ENCODE data around the gene APOBEC3C.
"Not testable (repeated sequence)": the region's sequence is repeated elsewhere in the genome, so short reads cannot be mapped to it uniquely, and the experiment has no call there.

The APOBEC3C gene

GRCh38 chr22:39041908-39042307, 27.9 kb downstream of the APOBEC3C start:
- H3K36me3 ChIP-seq (ENCODE audit: control insufficient read depth, low read length) = no peaks in the 10 kb centered on the region
- no peaks in the 10 kb centered on the region for H3F3A ChIP-seq (ENCODE audit: control insufficient read depth, insufficient read depth)
- no peak overlapping the region for H3K27ac ChIP-seq (ENCODE audit: low read depth, low read length)
- TF ChIP-seq CTCF (IDR thresholded peaks at IDR 0.05; ENCODE audit: low read depth, low read length, poor library complexity, severe bottlenecking) (no peak), EZH2phosphoT487 (IDR thresholded peaks at IDR 0.05; ENCODE audit: borderline replicate concordance, low read length) (no peak)
- no peaks in the 10 kb centered on the region for H4K20me1 ChIP-seq (ENCODE audit: control insufficient read depth, insufficient read depth, low read depth, low read length)
- no peaks in the 10 kb centered on the region for H3K9me3 ChIP-seq (ENCODE audit: control insufficient read depth, insufficient read depth, low read length)
- H3K27me3 ChIP-seq (ENCODE audit: control insufficient read depth, low read length) = no peaks in the 10 kb centered on the region
- peaks cover 26% of the 10 kb centered on the region for H3K4me1 ChIP-seq (ENCODE audit: control insufficient read depth, low read length)
- peak overlapping the region; percentile 67 for H3K4me2 ChIP-seq (ENCODE audit: low read length)
- H3K9me2 ChIP-seq (replicated peaks; ENCODE audit: control insufficient read depth, low read length) = no peaks in the 10 kb centered on the region
- no peak overlapping the region for H3K4me3 ChIP-seq (ENCODE audit: low read length)
- no peaks in the 10 kb centered on the region; the same call in 1 of the 2 replicates for H3K79me2 ChIP-seq (ENCODE audit: control insufficient read depth, low read length)

- H3K36me3 ChIP-seq (ENCODE audit: control insufficient read depth, low read length); H3F3A ChIP-seq (ENCODE audit: control insufficient read depth, insufficient read depth); H3K79me2 ChIP-seq (ENCODE audit: control insufficient read depth, low read length); H3K4me2 ChIP-seq (ENCODE audit: low read length); H3K9me2 ChIP-seq (replicated peaks; ENCODE audit: control insufficient read depth, low read length); H3K27ac ChIP-seq (ENCODE audit: low read depth, low read length); H3K27me3 ChIP-seq (ENCODE audit: control insufficient read depth, low read length); H3K9me3 ChIP-seq (ENCODE audit: control insufficient read depth, insufficient read depth, low read length); H3K4me3 ChIP-seq (ENCODE audit: low read length); H4K20me1 ChIP-seq (ENCODE audit: control insufficient read depth, insufficient read depth, low read depth, low read length): not testable (repeated sequence)
- H3K4me1 ChIP-seq (ENCODE audit: control insufficient read depth, low read length) = peaks cover 26% of the 10 kb centered on the region
Measured at GRCh38 chr22:39043063-39043462, 29.0 kb downstream of the APOBEC3C start.

GRCh38 chr22:39045136-39045535, 31.1 kb downstream of the APOBEC3C start:
- peaks cover 19% of the 10 kb centered on the region for H3K4me1 ChIP-seq (ENCODE audit: control insufficient read depth, low read length)
- not testable (repeated sequence) for H3K9me3 ChIP-seq (ENCODE audit: control insufficient read depth, insufficient read depth, low read length); H3K9me2 ChIP-seq (replicated peaks; ENCODE audit: control insufficient read depth, low read length); H3K4me3 ChIP-seq (ENCODE audit: low read length); H3K36me3 ChIP-seq (ENCODE audit: control insufficient read depth, low read length); H3K27me3 ChIP-seq (ENCODE audit: control insufficient read depth, low read length); H3K79me2 ChIP-seq (ENCODE audit: control insufficient read depth, low read length); H4K20me1 ChIP-seq (ENCODE audit: control insufficient read depth, insufficient read depth, low read depth, low read length); H3K27ac ChIP-seq (ENCODE audit: low read depth, low read length); H3K4me2 ChIP-seq (ENCODE audit: low read length); H3F3A ChIP-seq (ENCODE audit: control insufficient read depth, insufficient read depth)

- H3K9me2 ChIP-seq (replicated peaks; ENCODE audit: control insufficient read depth, low read length); H3K4me3 ChIP-seq (ENCODE audit: low read length); H3K9me3 ChIP-seq (ENCODE audit: control insufficient read depth, insufficient read depth, low read length); H3F3A ChIP-seq (ENCODE audit: control insufficient read depth, insufficient read depth); H3K36me3 ChIP-seq (ENCODE audit: control insufficient read depth, low read length); H4K20me1 ChIP-seq (ENCODE audit: control insufficient read depth, insufficient read depth, low read depth, low read length); H3K27ac ChIP-seq (ENCODE audit: low read depth, low read length); H3K79me2 ChIP-seq (ENCODE audit: control insufficient read depth, low read length); H3K4me2 ChIP-seq (ENCODE audit: low read length); H3K27me3 ChIP-seq (ENCODE audit: control insufficient read depth, low read length); H3K4me1 ChIP-seq (ENCODE audit: control insufficient read depth, low read length): not testable (repeated sequence)
Measured at GRCh38 chr22:39049486-39049885, 35.4 kb downstream of the APOBEC3C start.

GRCh38 chr22:39051844-39052495, 37.9 kb downstream of the APOBEC3C start:
- H3K4me3 ChIP-seq (ENCODE audit: low read length); H3K36me3 ChIP-seq (ENCODE audit: control insufficient read depth, low read length); H3F3A ChIP-seq (ENCODE audit: control insufficient read depth, insufficient read depth); H3K27ac ChIP-seq (ENCODE audit: low read depth, low read length); H3K9me2 ChIP-seq (replicated peaks; ENCODE audit: control insufficient read depth, low read length); H3K27me3 ChIP-seq (ENCODE audit: control insufficient read depth, low read length); H3K4me2 ChIP-seq (ENCODE audit: low read length); H3K79me2 ChIP-seq (ENCODE audit: control insufficient read depth, low read length); H3K9me3 ChIP-seq (ENCODE audit: control insufficient read depth, insufficient read depth, low read length); H4K20me1 ChIP-seq (ENCODE audit: control insufficient read depth, insufficient read depth, low read depth, low read length): not testable (repeated sequence)
- peaks cover 10% of the 10 kb centered on the region for H3K4me1 ChIP-seq (ENCODE audit: control insufficient read depth, low read length)

All from DOHH2 (cell line).